ENCODE measurements around the gene CACNA1H. TPM values are rescaled to one million over a fixed set of nuclear protein-coding genes. Genes with fewer than 3 reads are reported as not detected.

Gene CACNA1H
- total and polyA plus RNA-seq, 12 donors: 1.7 to 8.7 (median 2.5) TPM

DNA sequence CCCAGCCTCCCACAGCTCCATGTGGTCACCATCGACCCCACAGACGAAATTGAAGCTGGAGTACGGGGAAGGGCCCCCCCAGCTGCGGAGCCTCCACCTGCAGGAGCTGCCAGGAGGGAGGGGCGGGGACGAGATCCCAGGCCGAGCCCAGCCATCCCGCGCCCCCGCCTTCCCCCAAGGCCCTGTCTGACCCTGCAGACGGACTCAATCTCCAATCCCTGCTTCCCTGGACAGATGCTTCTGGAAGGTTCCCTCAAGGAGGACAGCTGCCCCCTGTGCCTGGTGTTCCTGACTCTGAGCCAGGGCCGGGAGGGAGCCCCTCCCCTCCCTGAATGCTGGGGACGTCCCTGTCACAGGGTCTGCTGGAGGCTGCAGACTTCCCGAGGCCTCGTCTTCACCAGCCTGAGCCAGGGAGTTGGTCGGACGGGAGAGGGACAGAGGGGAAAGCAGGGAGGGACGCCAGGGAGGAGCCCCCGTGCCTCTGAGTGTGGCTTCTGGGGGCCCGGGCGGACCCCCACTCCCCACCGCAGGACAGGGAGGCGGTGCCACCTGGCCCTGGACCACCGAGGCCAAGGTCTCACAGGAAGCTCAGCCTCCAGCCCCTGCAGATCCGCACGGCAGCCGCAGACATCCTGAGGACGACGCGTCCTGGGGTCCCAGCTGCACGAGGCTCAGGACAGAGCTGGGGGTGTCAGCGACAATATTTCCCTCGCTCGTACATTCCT lies 35.6 kb upstream of the CACNA1H start:
- H3K27me3 ChIP-seq: peaks cover 0 to 75% (median 57%) of the 10 kb centered on the region in 7 donors
- no peak overlapping the region for H3K27ac ChIP-seq
- no peaks in the 10 kb centered on the region for H3K9me3 ChIP-seq
- H3K4me3 ChIP-seq: no peak overlapping the region
- ATAC-seq (no peak), DNase-seq (no peak)
- WGBS, 2 donors: 49 to 53% methylated on average over 34 of the region's 34 CpGs
- intact Hi-C loops (cut with DNase I): no loop called here
- H3K4me1 ChIP-seq: no peaks in the 10 kb centered on the region
- H3K36me3 ChIP-seq: no peaks in the 10 kb centered on the region
- TF ChIP-seq, protein P1, sequence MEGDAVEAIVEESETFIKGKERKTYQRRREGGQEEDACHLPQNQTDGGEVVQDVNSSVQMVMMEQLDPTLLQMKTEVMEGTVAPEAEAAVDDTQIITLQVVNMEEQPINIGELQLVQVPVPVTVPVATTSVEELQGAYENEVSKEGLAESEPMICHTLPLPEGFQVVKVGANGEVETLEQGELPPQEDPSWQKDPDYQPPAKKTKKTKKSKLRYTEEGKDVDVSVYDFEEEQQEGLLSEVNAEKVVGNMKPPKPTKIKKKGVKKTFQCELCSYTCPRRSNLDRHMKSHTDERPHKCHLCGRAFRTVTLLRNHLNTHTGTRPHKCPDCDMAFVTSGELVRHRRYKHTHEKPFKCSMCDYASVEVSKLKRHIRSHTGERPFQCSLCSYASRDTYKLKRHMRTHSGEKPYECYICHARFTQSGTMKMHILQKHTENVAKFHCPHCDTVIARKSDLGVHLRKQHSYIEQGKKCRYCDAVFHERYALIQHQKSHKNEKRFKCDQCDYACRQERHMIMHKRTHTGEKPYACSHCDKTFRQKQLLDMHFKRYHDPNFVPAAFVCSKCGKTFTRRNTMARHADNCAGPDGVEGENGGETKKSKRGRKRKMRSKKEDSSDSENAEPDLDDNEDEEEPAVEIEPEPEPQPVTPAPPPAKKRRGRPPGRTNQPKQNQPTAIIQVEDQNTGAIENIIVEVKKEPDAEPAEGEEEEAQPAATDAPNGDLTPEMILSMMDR (IDR thresholded peaks at IDR 0.05): no peak

DNA sequence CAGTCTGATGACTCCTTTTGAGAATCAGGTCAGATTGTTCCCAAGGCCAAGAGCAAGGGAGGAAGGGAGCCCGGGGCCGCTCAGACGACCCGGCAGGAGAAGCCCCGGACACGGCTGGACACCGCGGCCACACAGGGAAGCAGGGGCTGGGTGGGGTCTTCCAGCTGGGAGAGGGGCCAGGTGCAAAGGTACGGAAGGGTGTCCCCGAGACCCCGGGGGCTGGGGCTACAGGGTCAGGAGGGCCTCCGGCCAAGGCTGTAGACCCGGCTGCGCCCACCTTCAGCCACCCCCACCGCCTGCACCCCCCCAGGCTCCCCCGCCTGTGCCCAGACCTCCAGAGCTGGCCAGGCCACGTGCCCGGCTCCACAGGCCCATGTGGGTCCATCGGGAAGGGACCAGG lies 35.0 kb upstream of the CACNA1H start:
- TF ChIP-seq, protein P1 (IDR thresholded peaks at IDR 0.05): no peak
- H3K27ac ChIP-seq: no peak overlapping the region
- H3K27me3 ChIP-seq: peaks cover 0 to 78% (median 63%) of the 10 kb centered on the region in 7 donors
- intact Hi-C loops (cut with DNase I): no loop called here
- H3K36me3 ChIP-seq: no peaks in the 10 kb centered on the region
- WGBS, 2 donors: 76 to 85% methylated on average over 19 of the region's 19 CpGs
- no peak for ATAC-seq
- H3K9me3 ChIP-seq: no peaks in the 10 kb centered on the region
- H3K4me3 ChIP-seq: no peak overlapping the region
- H3K4me1 ChIP-seq: no peaks in the 10 kb centered on the region
- DNase-seq: no peak

DNA sequence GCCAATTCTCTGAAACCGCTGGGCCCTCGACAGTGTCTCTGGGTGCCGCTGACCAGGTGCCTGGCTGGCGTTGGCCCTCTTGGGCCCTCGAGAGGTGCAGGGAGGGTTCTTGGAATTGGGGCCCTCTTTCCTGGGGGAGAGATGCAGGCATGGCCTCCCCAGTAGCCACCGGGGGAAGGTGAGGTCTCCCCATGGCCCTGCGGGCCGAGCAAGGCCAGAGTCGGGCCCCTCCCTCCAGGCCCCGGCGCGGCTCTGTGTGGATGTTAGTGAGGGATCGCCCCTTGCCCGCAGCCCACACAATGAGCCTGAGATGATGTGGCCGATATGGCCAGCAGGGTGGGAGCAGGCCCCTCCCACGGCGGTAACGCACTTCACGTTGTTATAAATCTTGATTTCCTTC lies 33.8 kb upstream of the CACNA1H start:
- 80 to 83% methylated on average over 19 of the region's 19 CpGs for WGBS, 2 donors
- Histone ChIP-seq H3K9me3 (no peaks in the 10 kb centered on the region), H3K36me3 (no peaks in the 10 kb centered on the region), H3K27ac (no peak overlapping the region), H3K4me3 (no peak overlapping the region), H3K27me3 (peaks cover 0 to 82% (median 71%) of the 10 kb centered on the region in 7 donors), H3K4me1 (no peaks in the 10 kb centered on the region)
- DNase-seq (no peak), ATAC-seq (no peak)
- TF ChIP-seq, protein P1 (IDR thresholded peaks at IDR 0.05): no peak
- intact Hi-C loops (cut with DNase I): no loop called here

DNA sequence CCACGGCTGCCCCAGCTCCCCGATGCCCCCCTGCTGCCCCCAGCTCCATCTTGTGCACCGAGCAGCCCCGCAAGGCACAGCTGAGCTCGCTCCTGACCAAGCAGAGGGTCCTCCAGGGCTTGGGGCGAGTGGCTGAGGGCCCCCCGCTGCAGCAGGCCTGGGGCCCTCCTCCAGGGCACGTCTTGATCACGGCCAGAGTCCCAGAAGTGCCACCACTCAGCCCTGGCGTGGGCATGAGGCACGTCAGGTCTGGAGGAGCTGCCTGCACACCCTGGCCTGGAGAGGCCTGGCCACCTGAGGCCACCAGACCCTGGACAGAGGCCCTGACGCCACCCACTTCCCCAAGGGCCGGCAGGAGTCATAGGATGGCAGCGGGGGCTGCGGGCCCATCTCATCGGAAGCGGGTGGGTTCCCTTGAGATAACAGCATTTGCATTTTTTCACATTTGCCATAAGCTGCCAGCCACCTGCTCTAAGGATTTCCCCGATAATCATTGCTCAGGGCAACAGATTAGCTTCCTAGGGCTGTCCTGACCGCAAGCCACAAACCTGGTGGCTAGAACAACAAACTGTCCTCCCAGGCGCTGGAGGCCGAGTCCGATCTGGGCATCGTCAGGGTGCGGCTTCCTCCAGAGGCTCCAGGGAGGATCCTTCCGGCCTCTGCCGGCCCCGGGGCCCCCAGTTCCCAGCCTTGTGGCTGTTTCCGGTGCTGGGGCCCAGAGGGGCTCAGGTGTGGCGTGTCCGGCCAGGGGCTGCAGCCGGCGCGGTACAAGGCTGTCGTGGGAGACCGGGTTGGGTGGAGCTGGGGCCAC lies 32.9 kb upstream of the CACNA1H start:
- ATAC-seq: no peak
- Histone ChIP-seq H3K27ac (no peak overlapping the region), H3K9me3 (no peaks in the 10 kb centered on the region), H3K4me3 (no peak overlapping the region), H3K36me3 (no peaks in the 10 kb centered on the region), H3K27me3 (peaks cover 0 to 82% (median 71%) of the 10 kb centered on the region in 7 donors), H3K4me1 (no peaks in the 10 kb centered on the region)
- intact Hi-C loops (cut with DNase I): no loop called here
- WGBS, 2 donors: 67 to 71% methylated on average over 35 of the region's 35 CpGs
- TF ChIP-seq, protein P1 (IDR thresholded peaks at IDR 0.05): no peak
- DNase-seq: no peak
